Measurements from ENCODE around the gene CD163L1. TPM values are rescaled to one million over a fixed set of nuclear protein-coding genes. Genes with fewer than 3 reads are reported as not detected.

CD163L1 gene
- total RNA-seq, result 1 to 10 TPM in 2 of 4 donors, under 1 TPM in 2; 0.54 to 3.9 (median 1.2) TPM
- 10 to 100 TPM in 1 of 3 donors, 1 to 10 TPM in 2; 3.6 to 49.0 (median 4.2) TPM for polyA plus RNA-seq

GRCh38 chr12:7444076-7444475 is at the start of gene CD163L1:
Gene CD163L1, minus strand, starts transcription at chr12:7444153. Its CDS starts 26 bp downstream, at chr12:7444127.
- TF ChIP-seq EP300 (IDR thresholded peaks at IDR 0.05) (no peak), POLR2A (IDR thresholded peaks at IDR 0.05) (no peak), CTCF (IDR thresholded peaks at IDR 0.05) (no peak), POLR2AphosphoS5 (IDR thresholded peaks at IDR 0.05) (no peak)
- H3K9me3 ChIP-seq, result no peaks in the 10 kb centered on the region
- 17 to 24% methylated on average over 2 of the region's 2 CpGs for WGBS, 2 donors

GRCh38 chr12:7493006-7493405 is 49.1 kb upstream of the CD163L1 start:
- 77 to 85% methylated on average over 3 of the region's 3 CpGs for WGBS, 2 donors
- DNase-seq, result no peak
- H3K9me3 ChIP-seq, result no peaks in the 10 kb centered on the region
- no peaks in the 10 kb centered on the region for H3K36me3 ChIP-seq
- H3K4me1 ChIP-seq, result no peaks in the 10 kb centered on the region
- H3K4me3 ChIP-seq, result peak overlapping the region in 2 of 4 donors; percentile 7 to 17
- TF ChIP-seq CTCF (IDR thresholded peaks at IDR 0.05) (no peak), EP300 (IDR thresholded peaks at IDR 0.05) (no peak), POLR2A (IDR thresholded peaks at IDR 0.05) (no peak), POLR2AphosphoS5 (IDR thresholded peaks at IDR 0.05) (no peak)
- intact Hi-C loops (cut with DNase I), result no loop called here
- H3K27me3 ChIP-seq, result no peaks in the 10 kb centered on the region
- H3K27ac ChIP-seq, result peak overlapping the region in 1 of 4 donors; percentile 5

More at GRCh38 chr12:7444076-7444475, at the start of gene CD163L1:
- peaks cover 6 to 14% (median 8%) of the 10 kb centered on the region in 3 donors for H3K27me3 ChIP-seq
- no peak for DNase-seq
- no peaks in the 10 kb centered on the region for H3K36me3 ChIP-seq
- H3K4me1 ChIP-seq, result no peaks in the 10 kb centered on the region
- intact Hi-C loops (cut with DNase I), result no loop called here
- H3K27ac ChIP-seq, result no peak within 1 kb of the TSS
- H3K4me3 ChIP-seq, result no peak within 1 kb of the TSS

- no peak for TF ChIP-seq CTCF (IDR thresholded peaks at IDR 0.05)
- TF ChIP-seq POLR2A (IDR thresholded peaks at IDR 0.05), result no peak
- TF ChIP-seq POLR2AphosphoS5 (IDR thresholded peaks at IDR 0.05), result no peak
- TF ChIP-seq EP300 (IDR thresholded peaks at IDR 0.05), result no peak
- DNase-seq, result no peak
Measured at GRCh38 chr12:7486512-7486911, 42.6 kb upstream of the CD163L1 start.

GRCh38 chr12:7485095-7485494 is 41.1 kb upstream of the CD163L1 start:
- Histone ChIP-seq H3K4me3 (no peak overlapping the region), H3K27me3 (no peaks in the 10 kb centered on the region), H3K9me3 (no peaks in the 10 kb centered on the region), H3K4me1 (no peaks in the 10 kb centered on the region), H3K27ac (no peak overlapping the region), H3K36me3 (no peaks in the 10 kb centered on the region)
- DNase-seq, result no peak
- TF ChIP-seq CTCF (IDR thresholded peaks at IDR 0.05), result no peak
- intact Hi-C loops (cut with DNase I), result no loop called here
- WGBS, 2 donors, result 47 to 53% methylated on average over 4 of the region's 4 CpGs

More at GRCh38 chr12:7486512-7486911, 42.6 kb upstream of the CD163L1 start:
- WGBS, 2 donors, result 65 to 85% methylated on average over 6 of the region's 6 CpGs
- H3K27me3 ChIP-seq, result no peaks in the 10 kb centered on the region
- no peaks in the 10 kb centered on the region for H3K4me1 ChIP-seq
- intact Hi-C loops (cut with DNase I), result no loop called here
- no peak overlapping the region for H3K27ac ChIP-seq
- no peaks in the 10 kb centered on the region for H3K9me3 ChIP-seq
- no peaks in the 10 kb centered on the region for H3K36me3 ChIP-seq
- H3K4me3 ChIP-seq, result no peak overlapping the region

GRCh38 chr12:7483343-7483742 is 39.4 kb upstream of the CD163L1 start:
- WGBS, 2 donors, result 58 to 62% methylated on average over 5 of the region's 5 CpGs
- Histone ChIP-seq H3K4me1 (no peaks in the 10 kb centered on the region), H3K27ac (no peak overlapping the region), H3K9me3 (no peaks in the 10 kb centered on the region), H3K4me3 (no peak overlapping the region), H3K27me3 (no peaks in the 10 kb centered on the region), H3K36me3 (no peaks in the 10 kb centered on the region)
- DNase-seq, result no peak
- TF ChIP-seq CTCF (IDR thresholded peaks at IDR 0.05) (no peak), POLR2A (IDR thresholded peaks at IDR 0.05) (no peak), EP300 (IDR thresholded peaks at IDR 0.05) (no peak), POLR2AphosphoS5 (IDR thresholded peaks at IDR 0.05) (no peak)
- intact Hi-C loops (cut with DNase I), result no loop called here
